HepG2 (cell line): ENCODE results near the gene DDIT4. TPM values are rescaled to one million over a fixed set of nuclear protein-coding genes. Genes with fewer than 3 reads are reported as not detected.

ENCODE experiments used
- AGO2 ChIP-seq: fragments of 200-400 bp; formaldehyde crosslinking; optimal IDR thresholded peaks from 2 replicates; pipeline ENCODE3; 2017; ENCODE audit warnings: mild to moderate bottlenecking, low read depth, low read length, moderate library complexity
- BRCA1 ChIP-seq: sonication (generic); formaldehyde crosslinking; IDR thresholded peaks from 2 replicates; pipeline ENCODE4 v1.4.0; 2020; ENCODE audit warnings: missing genetic modification reagents
- IKZF5 ChIP-seq: IDR thresholded peaks from 2 replicates; pipeline ENCODE4 v1.6.1; 2018; ENCODE audit warnings: missing genetic modification reagents, mild to moderate bottlenecking, missing compliant biosample characterization
- IRX3 ChIP-seq: sonication (generic); formaldehyde crosslinking; IDR thresholded peaks from 2 replicates; pipeline ENCODE4 v1.8.1; 2023; ENCODE audit warnings: mild to moderate bottlenecking, low read depth, missing genetic modification reagents, borderline replicate concordance
- NFE2L2 ChIP-seq: fragments of 150-350 bp; IDR thresholded peaks from 2 replicates; pipeline ENCODE4 v1.6.1; 2014; ENCODE audit warnings: low read length
- SNAPC5 ChIP-seq: sonication (generic); formaldehyde crosslinking; IDR thresholded peaks from 2 replicates; pipeline ENCODE4 v1.8.1; 2023; ENCODE audit warnings: mild to moderate bottlenecking, missing genetic modification reagents, borderline replicate concordance
- ZC3H13 ChIP-seq: sonication (generic); formaldehyde crosslinking; IDR thresholded peaks from 2 replicates; pipeline ENCODE4 v1.8.1; 2023; ENCODE audit warnings: mild to moderate bottlenecking, missing genetic modification reagents, moderate library complexity
- ZNF263 ChIP-seq: sonication (generic); formaldehyde crosslinking; IDR thresholded peaks from 2 replicates; pipeline ENCODE4 v1.4.0; 2020; ENCODE audit warnings: missing genetic modification reagents
- ZNF335 ChIP-seq: sonication (generic); formaldehyde crosslinking; IDR thresholded peaks from 2 replicates; pipeline ENCODE4 v1.4.0; 2020; ENCODE audit warnings: missing genetic modification reagents
- ZNF589 ChIP-seq: sonication (generic); formaldehyde crosslinking; conservative IDR thresholded peaks from 2 replicates; pipeline ENCODE4 v1.8.0; 2022; ENCODE audit warnings: mild to moderate bottlenecking, moderate library complexity, missing genetic modification reagents
- ZNF607 ChIP-seq: sonication (generic); formaldehyde crosslinking; IDR thresholded peaks from 2 replicates; pipeline ENCODE4 v1.5.1; 2020; ENCODE audit warnings: missing genetic modification reagents, mild to moderate bottlenecking, borderline replicate concordance
- ZNF737 ChIP-seq: sonication (generic); formaldehyde crosslinking; IDR thresholded peaks from 2 replicates; pipeline ENCODE4 v1.5.0; 2020; ENCODE audit warnings: missing genetic modification reagents, mild to moderate bottlenecking, borderline replicate concordance
- ZNF782 ChIP-seq: sonication (generic); formaldehyde crosslinking; IDR thresholded peaks from 2 replicates; pipeline ENCODE4 v1.4.0; 2020; ENCODE audit warnings: missing genetic modification reagents, mild to moderate bottlenecking, borderline replicate concordance
- polyA plus RNA-seq, 8 experiments: library from polyadenylated mRNA; depleted of rRNA in 3 of 8; stranded (reverse) in 7 of 8; unstranded in 1 of 8; fragments of >200 nt; fragmentation: Illumina TruSeq in 4 of 8; extraction: Trizol in 4 of 8; gene quantifications; 2 replicates each; pipeline versions ENCODE4 v1.2.1 to v1.2.3, GENCODE V29; 2011 to 2016; ENCODE audit warnings: low read depth in 4 of 8, missing spikeins in 1 of 8, mixed read lengths in 1 of 8; ENCODE audit not compliant: insufficient read depth in 1 of 8
- total RNA-seq, 5 experiments: library from RNA; depleted of rRNA; stranded (reverse); fragments of >200 nt; fragmentation: Illumina TruSeq; extraction: Trizol; gene quantifications; 2 replicates each; pipeline ENCODE4 v1.2.3, GENCODE V29; 2016; ENCODE audit warnings: low read depth in 1 of 5
- TF ChIP-seq, protein P1 (sequence below), 2 experiments: sonication (generic) in 1 of 2; formaldehyde crosslinking in 1 of 2; IDR thresholded peaks; 2 replicates each; pipeline versions ENCODE4 v1.4.0 to v1.6.1; 2018 to 2020; ENCODE audit warnings: missing genetic modification reagents in 2 of 2, borderline replicate concordance in 1 of 2, low read depth in 1 of 2, mild to moderate bottlenecking in 1 of 2, missing biosample characterization in 1 of 2
- TF ChIP-seq, protein P2 (sequence below): sonication (generic); formaldehyde crosslinking; IDR thresholded peaks from 2 replicates; pipeline ENCODE4 v1.4.0; 2020; ENCODE audit warnings: mild to moderate bottlenecking, missing genetic modification reagents
- TF ChIP-seq, protein P3 (sequence below): sonication (generic); formaldehyde crosslinking; IDR thresholded peaks from 2 replicates; pipeline ENCODE4 v1.4.0; 2020; ENCODE audit warnings: missing genetic modification reagents

The DDIT4 gene
- total and polyA plus RNA-seq, 2 of the 13 experiments (the other 11 are each of a cell fraction or from before 2014, with no cell fraction given) = 35.6 to 40.7 TPM

- TF ChIP-seq IKZF5 (CRISPR knock-in tag) = peak; percentile 58
- TF ChIP-seq, protein P1, sequence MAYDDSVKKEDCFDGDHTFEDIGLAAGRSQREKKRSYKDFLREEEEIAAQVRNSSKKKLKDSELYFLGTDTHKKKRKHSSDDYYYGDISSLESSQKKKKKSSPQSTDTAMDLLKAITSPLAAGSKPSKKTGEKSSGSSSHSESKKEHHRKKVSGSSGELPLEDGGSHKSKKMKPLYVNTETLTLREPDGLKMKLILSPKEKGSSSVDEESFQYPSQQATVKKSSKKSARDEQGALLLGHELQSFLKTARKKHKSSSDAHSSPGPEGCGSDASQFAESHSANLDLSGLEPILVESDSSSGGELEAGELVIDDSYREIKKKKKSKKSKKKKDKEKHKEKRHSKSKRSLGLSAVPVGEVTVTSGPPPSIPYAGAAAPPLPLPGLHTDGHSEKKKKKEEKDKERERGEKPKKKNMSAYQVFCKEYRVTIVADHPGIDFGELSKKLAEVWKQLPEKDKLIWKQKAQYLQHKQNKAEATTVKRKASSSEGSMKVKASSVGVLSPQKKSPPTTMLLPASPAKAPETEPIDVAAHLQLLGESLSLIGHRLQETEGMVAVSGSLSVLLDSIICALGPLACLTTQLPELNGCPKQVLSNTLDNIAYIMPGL (CRISPR knock-in tag; IDR thresholded peaks at IDR 0.05; ENCODE audit: borderline replicate concordance in 1 of 2, low read depth in 1 of 2) = peak; percentile 48 to 61; a peak in 2 of 4 replicates
- no peak for TF ChIP-seq ZC3H13
- TF ChIP-seq IRX3 (CRISPR knock-in tag) = no peak
- TF ChIP-seq ZNF782 = no peak
- no peak for TF ChIP-seq AGO2
- TF ChIP-seq ZNF607 (CRISPR knock-in tag) = 0 out of 2 replicates have a peak, but pooled peaks have one; percentile 32
- TF ChIP-seq ZNF737 (CRISPR knock-in tag) = no peak
- TF ChIP-seq ZNF335 (CRISPR knock-in tag) = 0 out of 2 replicates have a peak, but pooled peaks have one; percentile 56
- TF ChIP-seq ZNF589 = no peak
- TF ChIP-seq, protein P2, sequence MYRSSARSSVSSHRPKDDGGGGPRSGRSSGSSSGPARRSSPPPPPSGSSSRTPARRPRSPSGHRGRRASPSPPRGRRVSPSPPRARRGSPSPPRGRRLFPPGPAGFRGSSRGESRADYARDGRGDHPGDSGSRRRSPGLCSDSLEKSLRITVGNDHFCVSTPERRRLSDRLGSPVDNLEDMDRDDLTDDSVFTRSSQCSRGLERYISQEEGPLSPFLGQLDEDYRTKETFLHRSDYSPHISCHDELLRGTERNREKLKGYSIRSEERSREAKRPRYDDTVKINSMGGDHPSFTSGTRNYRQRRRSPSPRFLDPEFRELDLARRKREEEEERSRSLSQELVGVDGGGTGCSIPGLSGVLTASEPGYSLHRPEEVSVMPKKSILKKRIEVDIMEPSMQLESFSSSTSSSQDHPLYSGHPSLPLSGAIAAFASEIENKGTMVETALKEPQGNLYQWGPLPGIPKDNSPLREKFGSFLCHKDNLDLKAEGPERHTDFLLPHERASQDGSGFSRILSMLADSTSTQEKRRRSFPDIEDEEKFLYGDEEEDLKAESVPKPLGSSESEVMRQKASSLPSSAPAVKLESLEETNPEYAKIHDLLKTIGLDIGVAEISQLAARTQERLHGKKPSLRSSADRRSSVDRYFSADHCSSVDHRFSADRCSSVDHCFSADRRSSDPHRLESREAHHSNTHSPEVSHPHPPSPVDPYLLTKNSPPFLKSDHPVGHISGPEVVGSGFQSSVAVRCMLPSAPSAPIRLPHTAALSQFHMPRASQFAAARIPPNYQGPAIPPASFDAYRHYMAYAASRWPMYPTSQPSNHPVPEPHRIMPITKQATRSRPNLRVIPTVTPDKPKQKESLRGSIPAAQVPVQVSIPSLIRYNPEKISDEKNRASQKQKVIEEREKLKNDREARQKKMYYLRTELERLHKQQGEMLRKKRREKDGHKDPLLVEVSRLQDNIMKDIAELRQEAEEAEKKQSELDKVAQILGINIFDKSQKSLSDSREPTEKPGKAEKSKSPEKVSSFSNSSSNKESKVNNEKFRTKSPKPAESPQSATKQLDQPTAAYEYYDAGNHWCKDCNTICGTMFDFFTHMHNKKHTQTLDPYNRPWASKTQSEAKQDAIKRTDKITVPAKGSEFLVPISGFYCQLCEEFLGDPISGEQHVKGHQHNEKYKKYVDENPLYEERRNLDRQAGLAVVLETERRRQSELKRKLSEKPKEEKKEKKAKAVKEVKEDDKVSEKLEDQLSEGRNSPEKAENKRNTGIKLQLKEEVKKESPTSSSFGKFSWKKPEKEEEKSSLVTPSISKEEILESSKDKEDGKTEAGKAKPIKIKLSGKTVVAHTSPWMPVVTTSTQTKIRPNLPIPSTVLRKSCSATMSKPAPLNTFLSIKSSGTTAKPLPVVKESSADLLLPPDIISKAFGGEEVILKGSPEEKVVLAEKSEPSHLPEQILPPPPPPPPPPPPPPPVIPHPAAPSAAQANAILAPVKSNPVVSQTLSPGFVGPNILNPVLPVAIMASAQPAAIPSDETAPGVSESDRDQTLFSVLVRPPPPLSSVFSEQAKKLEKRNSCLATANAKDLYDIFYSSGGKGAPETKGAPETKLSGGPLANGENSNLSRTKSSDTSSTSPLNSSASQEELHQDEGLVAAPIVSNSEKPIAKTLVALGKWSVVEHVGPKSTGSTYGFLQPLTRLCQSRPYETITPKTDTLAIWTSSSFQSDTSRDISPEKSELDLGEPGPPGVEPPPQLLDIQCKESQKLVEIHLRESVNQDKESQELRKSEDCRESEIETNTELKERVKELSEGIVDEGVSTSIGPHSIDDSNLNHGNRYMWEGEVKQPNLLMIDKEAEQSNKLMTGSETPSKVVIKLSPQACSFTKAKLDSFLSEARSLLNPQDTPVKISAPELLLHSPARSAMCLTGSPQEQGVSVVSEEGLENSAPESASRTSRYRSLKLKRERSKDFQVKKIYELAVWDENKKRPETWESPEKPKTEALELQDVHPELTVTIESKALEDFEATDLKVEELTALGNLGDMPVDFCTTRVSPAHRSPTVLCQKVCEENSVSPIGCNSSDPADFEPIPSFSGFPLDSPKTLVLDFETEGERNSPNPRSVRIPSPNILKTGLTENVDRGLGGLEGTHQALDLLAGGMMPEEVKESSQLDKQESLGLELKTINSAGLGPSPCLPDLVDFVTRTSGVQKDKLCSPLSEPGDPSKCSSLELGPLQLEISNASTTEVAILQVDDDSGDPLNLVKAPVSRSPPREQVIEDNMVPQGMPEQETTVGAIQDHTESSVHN (CRISPR knock-in tag) = no peak
- TF ChIP-seq, protein P3, sequence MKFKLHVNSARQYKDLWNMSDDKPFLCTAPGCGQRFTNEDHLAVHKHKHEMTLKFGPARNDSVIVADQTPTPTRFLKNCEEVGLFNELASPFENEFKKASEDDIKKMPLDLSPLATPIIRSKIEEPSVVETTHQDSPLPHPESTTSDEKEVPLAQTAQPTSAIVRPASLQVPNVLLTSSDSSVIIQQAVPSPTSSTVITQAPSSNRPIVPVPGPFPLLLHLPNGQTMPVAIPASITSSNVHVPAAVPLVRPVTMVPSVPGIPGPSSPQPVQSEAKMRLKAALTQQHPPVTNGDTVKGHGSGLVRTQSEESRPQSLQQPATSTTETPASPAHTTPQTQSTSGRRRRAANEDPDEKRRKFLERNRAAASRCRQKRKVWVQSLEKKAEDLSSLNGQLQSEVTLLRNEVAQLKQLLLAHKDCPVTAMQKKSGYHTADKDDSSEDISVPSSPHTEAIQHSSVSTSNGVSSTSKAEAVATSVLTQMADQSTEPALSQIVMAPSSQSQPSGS (CRISPR knock-in tag) = peak; percentile 63; the same call in 1 of the 2 replicates
- peak; percentile 40; the same call in 1 of the 2 replicates for TF ChIP-seq ZNF263 (CRISPR knock-in tag)
- no peak for TF ChIP-seq NFE2L2
- TF ChIP-seq BRCA1 = no peak
- no peak for TF ChIP-seq SNAPC5 (CRISPR knock-in tag)
Observed at GRCh38 chr10:72248468-72249151, 25.1 kb upstream of the DDIT4 start (continued).
